ENCODE results near the gene TXNRD1.
"Not testable (repeated sequence)": the region's sequence is repeated elsewhere in the genome, so short reads cannot be mapped to it uniquely, and the experiment has no call there.

TXNRD1 gene

DNA sequence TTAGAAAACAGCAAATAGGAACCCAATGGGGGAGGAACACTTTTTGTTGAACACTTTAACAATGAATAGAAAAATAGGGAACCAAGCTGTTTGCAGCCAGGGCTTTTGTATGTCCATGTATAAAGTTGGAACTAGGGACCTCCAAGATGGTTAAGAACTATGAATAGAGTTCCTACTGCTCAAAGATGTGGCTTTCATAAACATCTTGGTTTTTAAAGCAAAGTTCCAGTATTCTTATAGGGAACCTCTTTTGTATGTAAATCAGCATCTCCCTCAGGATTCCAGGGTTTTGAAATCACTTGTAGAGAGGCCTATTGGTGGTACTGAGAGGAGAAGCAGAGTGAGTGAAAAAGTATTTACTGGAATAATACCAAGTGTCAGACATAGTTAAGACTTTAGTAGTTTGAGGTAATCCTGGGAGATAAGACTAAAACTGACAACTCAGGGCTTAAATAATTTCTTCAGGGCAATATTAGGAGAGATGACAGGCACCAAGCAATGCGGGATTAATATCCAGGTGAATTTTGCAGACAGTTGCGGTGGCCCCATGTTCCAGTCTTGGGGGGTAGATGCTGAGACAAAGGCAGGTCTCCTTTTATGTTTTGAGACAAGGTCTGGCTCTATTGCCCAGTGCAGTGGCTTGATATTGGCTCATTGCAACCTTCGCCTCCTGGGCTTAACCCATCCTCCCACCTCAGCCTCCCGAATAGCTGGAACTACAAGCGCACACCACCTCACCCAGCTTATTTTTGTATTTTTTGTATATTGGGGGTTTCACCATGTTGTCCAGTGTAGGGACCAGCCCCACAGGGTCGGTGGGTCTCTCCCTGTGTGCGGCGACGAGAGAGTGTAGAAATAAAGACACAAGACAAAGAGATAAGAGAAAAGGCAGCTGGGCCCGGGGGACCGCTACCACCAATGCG lies 77.6 kb downstream of the TXNRD1 start:
- H4K8ac ChIP-seq (ENCODE audit: low read depth, low read length), result no peak overlapping the region

DNA sequence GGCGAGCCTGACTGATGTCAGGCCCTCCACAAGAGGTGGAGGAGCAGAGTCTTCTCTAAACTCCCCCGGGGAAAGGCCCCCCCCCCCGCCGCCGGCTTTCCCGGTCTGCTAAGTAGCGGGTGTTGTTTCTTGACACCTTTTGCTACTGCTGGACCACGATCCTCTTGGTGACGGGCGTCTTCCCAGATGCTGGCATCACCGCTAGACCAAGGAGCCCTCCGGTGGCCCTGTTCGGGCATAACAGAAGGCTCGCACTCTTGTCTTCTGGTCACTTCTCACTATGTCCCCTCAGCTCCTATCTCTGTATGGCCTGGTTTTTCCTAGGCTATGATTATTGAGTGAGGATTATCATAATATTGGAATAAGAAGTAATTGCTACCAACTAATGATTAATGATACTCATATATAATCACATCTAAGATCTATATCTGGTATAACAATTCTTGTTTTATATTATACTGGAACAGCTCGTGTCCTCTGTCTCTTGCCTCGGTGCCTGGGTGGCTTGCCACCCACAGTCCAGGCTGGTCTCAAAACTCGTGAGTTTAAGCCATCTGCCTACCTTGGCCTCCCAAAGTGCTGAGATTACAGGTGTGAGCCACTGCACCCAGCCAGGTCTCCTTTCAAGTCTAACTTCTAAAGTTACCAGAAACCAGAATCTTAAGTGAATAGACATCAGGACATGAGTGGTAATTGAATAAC lies 78.7 kb downstream of the TXNRD1 start:
- H3K4me3 ChIP-seq (ENCODE audit: low read length); H3K23ac ChIP-seq (ENCODE audit: low read length); H3K36me3 ChIP-seq (ENCODE audit: control insufficient read depth, insufficient read depth, low read length); H2BK120ac ChIP-seq (ENCODE audit: low read depth, low read length); H3K9ac ChIP-seq (ENCODE audit: low read length); H3K4me1 ChIP-seq (ENCODE audit: control insufficient read depth, low read depth, low read length); H3K56ac ChIP-seq (ENCODE audit: low read length); H3K27me3 ChIP-seq (ENCODE audit: insufficient read depth, low read length, poor library complexity); H3K18ac ChIP-seq (ENCODE audit: low read length); H3K27ac ChIP-seq (ENCODE audit: low read depth, low read length); H4K5ac ChIP-seq (ENCODE audit: low read length); H2AK5ac ChIP-seq (ENCODE audit: low read length); H2BK5ac ChIP-seq (ENCODE audit: low read length); H2BK15ac ChIP-seq (replicated peaks; ENCODE audit: low read depth); H4K8ac ChIP-seq (ENCODE audit: low read depth, low read length); H3K4me2 ChIP-seq (ENCODE audit: low read length); H3K4ac ChIP-seq (ENCODE audit: low read depth, low read length): not testable (repeated sequence)
- peak; percentile 82 for DNase-seq
- H3K79me2 ChIP-seq (ENCODE audit: control insufficient read depth, insufficient read depth, low read length), result peaks cover 42% of the 10 kb centered on the region
- H3K79me1 ChIP-seq (ENCODE audit: low read length), result peaks cover 13% of the 10 kb centered on the region
- WGBS (ENCODE audit: extremely low coverage, insufficient coverage, low lambda C conversion rate), result no CpG with 5 or more reads among the region's 17 CpGs

More for the DNA sequence above, 77.6 kb downstream of the TXNRD1 start:
- Histone ChIP-seq H3K36me3 (ENCODE audit: control insufficient read depth, insufficient read depth, low read length) (no peaks in the 10 kb centered on the region), H2BK5ac (ENCODE audit: low read length) (no peak overlapping the region), H3K79me2 (ENCODE audit: control insufficient read depth, insufficient read depth, low read length) (peaks cover 49% of the 10 kb centered on the region), H3K23ac (ENCODE audit: low read length) (no peak overlapping the region), H3K79me1 (ENCODE audit: low read length) (peaks cover 10% of the 10 kb centered on the region), H2BK15ac (replicated peaks; ENCODE audit: low read depth) (no peak overlapping the region), H2BK120ac (ENCODE audit: low read depth, low read length) (no peak overlapping the region), H3K56ac (ENCODE audit: low read length) (no peak overlapping the region), H3K4me1 (ENCODE audit: control insufficient read depth, low read depth, low read length) (no peaks in the 10 kb centered on the region), H2AK5ac (ENCODE audit: low read length) (no peak overlapping the region), H3K18ac (ENCODE audit: low read length) (no peak overlapping the region), H3K27me3 (ENCODE audit: insufficient read depth, low read length, poor library complexity) (no peaks in the 10 kb centered on the region), H3K27ac (ENCODE audit: low read depth, low read length) (no peak overlapping the region), H4K5ac (ENCODE audit: low read length) (no peak overlapping the region), H3K4me2 (ENCODE audit: low read length) (no peak overlapping the region), H3K4me3 (ENCODE audit: low read length) (no peak overlapping the region), H3K4ac (ENCODE audit: low read depth, low read length) (no peak overlapping the region), H3K9ac (ENCODE audit: low read length) (no peak overlapping the region)
- no CpG with 5 or more reads among the region's 12 CpGs for whole genome bisulfite sequencing (ENCODE audit: extremely low coverage, insufficient coverage, low lambda C conversion rate)
- peak; percentile 40 for DNase-seq

DNA sequence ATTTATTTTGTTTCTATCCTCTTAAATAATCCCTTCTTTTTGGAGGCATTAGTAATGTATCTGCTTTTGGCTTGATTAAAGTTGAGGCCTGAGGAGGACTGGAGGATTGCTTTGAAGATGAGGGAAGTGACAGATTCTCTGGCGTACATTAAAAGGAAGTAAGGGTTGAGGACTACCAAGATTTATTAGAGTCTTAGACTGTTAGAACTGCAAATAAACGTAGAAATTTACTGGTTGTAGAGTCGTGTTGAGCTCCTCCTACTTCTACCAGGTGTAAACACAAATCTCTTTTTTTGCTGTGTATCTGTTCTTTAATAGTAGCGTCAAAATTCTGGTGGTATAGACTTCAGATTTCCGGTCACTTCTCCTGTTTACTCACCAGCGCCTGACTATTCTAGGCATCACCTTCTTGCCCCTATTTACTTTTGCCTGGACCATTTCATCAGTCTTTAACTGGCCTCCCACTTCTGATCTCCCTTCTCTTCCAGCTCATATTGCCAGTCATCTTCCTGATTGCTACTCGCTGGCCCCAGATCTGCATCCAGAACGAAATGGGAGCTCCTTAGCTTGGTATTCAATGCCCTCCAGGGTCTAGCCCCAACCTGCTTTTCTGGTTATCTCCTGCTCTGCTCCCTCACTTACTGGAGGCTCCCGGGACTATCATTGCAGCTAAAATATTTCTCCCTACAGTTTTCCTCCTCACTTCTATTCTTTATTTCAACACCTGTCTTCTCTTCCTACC lies 79.5 kb downstream of the TXNRD1 start:
- H3K4me1 ChIP-seq (ENCODE audit: control insufficient read depth, low read depth, low read length), result no peaks in the 10 kb centered on the region
- H2AK5ac ChIP-seq (ENCODE audit: low read length), result no peak overlapping the region
- H3K56ac ChIP-seq (ENCODE audit: low read length), result no peak overlapping the region
- no peak overlapping the region for H3K4me3 ChIP-seq (ENCODE audit: low read length)
- H3K23ac ChIP-seq (ENCODE audit: low read length), result no peak overlapping the region
- no peak overlapping the region for H2BK15ac ChIP-seq (replicated peaks; ENCODE audit: low read depth)
- H3K4ac ChIP-seq (ENCODE audit: low read depth, low read length), result no peak overlapping the region
- H3K18ac ChIP-seq (ENCODE audit: low read length), result no peak overlapping the region
- H3K79me2 ChIP-seq (ENCODE audit: control insufficient read depth, insufficient read depth, low read length), result peaks cover 36% of the 10 kb centered on the region
- H3K36me3 ChIP-seq (ENCODE audit: control insufficient read depth, insufficient read depth, low read length), result no peaks in the 10 kb centered on the region
- no peak overlapping the region for H2BK5ac ChIP-seq (ENCODE audit: low read length)
- no peak overlapping the region for H4K5ac ChIP-seq (ENCODE audit: low read length)
- H3K9ac ChIP-seq (ENCODE audit: low read length), result no peak overlapping the region
- H3K27ac ChIP-seq (ENCODE audit: low read depth, low read length), result no peak overlapping the region
- no CpG with 5 or more reads among the region's 9 CpGs for WGBS (ENCODE audit: extremely low coverage, insufficient coverage, low lambda C conversion rate)
- peaks cover 11% of the 10 kb centered on the region for H3K79me1 ChIP-seq (ENCODE audit: low read length)
- H3K27me3 ChIP-seq (ENCODE audit: insufficient read depth, low read length, poor library complexity), result no peaks in the 10 kb centered on the region
- peak; percentile 46 for DNase-seq
- H3K4me2 ChIP-seq (ENCODE audit: low read length), result no peak overlapping the region
- H4K8ac ChIP-seq (ENCODE audit: low read depth, low read length), result no peak overlapping the region
- H2BK120ac ChIP-seq (ENCODE audit: low read depth, low read length), result no peak overlapping the region

DNA sequence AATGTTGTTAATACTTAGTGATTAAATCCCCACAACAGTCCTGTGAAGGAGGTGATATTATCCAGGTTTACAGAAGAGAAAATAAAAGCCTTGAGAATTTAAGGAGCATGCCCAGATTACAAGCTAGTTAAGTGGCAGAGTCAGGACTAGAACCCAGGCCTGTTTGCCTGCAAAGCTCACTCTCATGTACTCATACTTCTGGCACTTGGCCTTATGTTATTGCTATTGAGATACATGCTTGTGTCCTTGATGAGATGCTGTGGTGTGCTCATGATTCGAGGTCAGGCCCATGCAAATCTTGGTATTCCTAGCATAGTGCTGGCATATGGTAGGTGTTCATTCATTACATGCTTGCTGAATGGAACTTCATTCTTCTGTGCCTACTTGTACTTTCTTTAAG lies 80.4 kb downstream of the TXNRD1 start:
- no peak overlapping the region for H2BK5ac ChIP-seq (ENCODE audit: low read length)
- no peaks in the 10 kb centered on the region for H3K36me3 ChIP-seq (ENCODE audit: control insufficient read depth, insufficient read depth, low read length)
- H3K4me3 ChIP-seq (ENCODE audit: low read length), result no peak overlapping the region
- DNase-seq, result no peak
- no peak overlapping the region for H3K4ac ChIP-seq (ENCODE audit: low read depth, low read length)
- H3K4me1 ChIP-seq (ENCODE audit: control insufficient read depth, low read depth, low read length), result no peaks in the 10 kb centered on the region
- H3K23ac ChIP-seq (ENCODE audit: low read length), result no peak overlapping the region
- no peak overlapping the region for H4K8ac ChIP-seq (ENCODE audit: low read depth, low read length)
- no CpG with 5 or more reads among the region's 1 CpG for WGBS (ENCODE audit: extremely low coverage, insufficient coverage, low lambda C conversion rate)
- no peak overlapping the region for H3K56ac ChIP-seq (ENCODE audit: low read length)
- H3K27me3 ChIP-seq (ENCODE audit: insufficient read depth, low read length, poor library complexity), result no peaks in the 10 kb centered on the region
- no peak overlapping the region for H3K27ac ChIP-seq (ENCODE audit: low read depth, low read length)
- peaks cover 33% of the 10 kb centered on the region for H3K79me2 ChIP-seq (ENCODE audit: control insufficient read depth, insufficient read depth, low read length)
- H4K5ac ChIP-seq (ENCODE audit: low read length), result no peak overlapping the region
- no peak overlapping the region for H2BK15ac ChIP-seq (replicated peaks; ENCODE audit: low read depth)
- H3K4me2 ChIP-seq (ENCODE audit: low read length), result no peak overlapping the region
- H2BK120ac ChIP-seq (ENCODE audit: low read depth, low read length), result no peak overlapping the region
- no peak overlapping the region for H3K9ac ChIP-seq (ENCODE audit: low read length)
- H2AK5ac ChIP-seq (ENCODE audit: low read length), result no peak overlapping the region
- H3K79me1 ChIP-seq (ENCODE audit: low read length), result peaks cover 11% of the 10 kb centered on the region
- no peak overlapping the region for H3K18ac ChIP-seq (ENCODE audit: low read length)

DNA sequence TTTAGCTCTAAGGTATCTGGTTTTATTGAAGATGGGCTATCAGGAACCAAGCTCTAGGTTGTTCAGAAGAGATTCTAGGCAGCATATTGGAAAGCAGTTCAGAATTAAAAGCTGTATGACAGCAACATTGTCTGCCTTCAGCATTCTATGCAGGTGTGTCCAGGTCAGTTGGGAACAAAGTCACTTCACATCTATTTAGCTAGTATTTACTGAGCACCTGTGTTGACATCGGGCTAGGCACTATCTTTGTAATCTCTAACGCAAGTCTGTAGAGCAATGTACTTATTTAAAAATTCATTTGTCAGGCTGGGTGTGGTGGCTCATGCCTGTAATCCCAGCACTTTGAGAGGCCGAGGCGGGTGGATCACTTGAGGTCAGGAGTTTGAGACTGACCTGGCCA lies 81.1 kb downstream of the TXNRD1 start:
- no peak overlapping the region for H2BK5ac ChIP-seq (ENCODE audit: low read length)
- H3K56ac ChIP-seq (ENCODE audit: low read length), result no peak overlapping the region
- H4K5ac ChIP-seq (ENCODE audit: low read length), result no peak overlapping the region
- no peak overlapping the region for H2BK120ac ChIP-seq (ENCODE audit: low read depth, low read length)
- H3K79me1 ChIP-seq (ENCODE audit: low read length), result peaks cover 10% of the 10 kb centered on the region
- H3K4me1 ChIP-seq (ENCODE audit: control insufficient read depth, low read depth, low read length), result no peaks in the 10 kb centered on the region
- H3K9ac ChIP-seq (ENCODE audit: low read length), result no peak overlapping the region
- H3K79me2 ChIP-seq (ENCODE audit: control insufficient read depth, insufficient read depth, low read length), result peaks cover 31% of the 10 kb centered on the region
- DNase-seq, result no peak
- H3K18ac ChIP-seq (ENCODE audit: low read length), result no peak overlapping the region
- H3K4me2 ChIP-seq (ENCODE audit: low read length), result no peak overlapping the region
- H4K8ac ChIP-seq (ENCODE audit: low read depth, low read length), result no peak overlapping the region
- no peak overlapping the region for H3K4me3 ChIP-seq (ENCODE audit: low read length)
- no peak overlapping the region for H2BK15ac ChIP-seq (replicated peaks; ENCODE audit: low read depth)
- H3K27me3 ChIP-seq (ENCODE audit: insufficient read depth, low read length, poor library complexity), result no peaks in the 10 kb centered on the region
- no peak overlapping the region for H3K23ac ChIP-seq (ENCODE audit: low read length)
- no peak overlapping the region for H3K27ac ChIP-seq (ENCODE audit: low read depth, low read length)
- H3K36me3 ChIP-seq (ENCODE audit: control insufficient read depth, insufficient read depth, low read length), result no peaks in the 10 kb centered on the region
- no CpG with 5 or more reads among the region's 4 CpGs for WGBS (ENCODE audit: extremely low coverage, insufficient coverage, low lambda C conversion rate)
- H3K4ac ChIP-seq (ENCODE audit: low read depth, low read length), result no peak overlapping the region
- H2AK5ac ChIP-seq (ENCODE audit: low read length), result no peak overlapping the region
